HG03469 (cell line): ENCODE results near the gene MEF2B.
"Not testable (repeated sequence)": the region's sequence is repeated elsewhere in the genome, so short reads cannot be mapped to it uniquely, and the experiment has no call there.

Experiments used
- ATAC-seq: cut with Tn5 transposase; IDR thresholded peaks from one replicate; pipeline ENCODE4 v1.9.1; 2021; ENCODE audit warnings: mild to moderate bottlenecking, moderate library complexity, moderate number of reproducible peaks; ENCODE audit not compliant: unreplicated experiment

Gene MEF2B

DNA sequence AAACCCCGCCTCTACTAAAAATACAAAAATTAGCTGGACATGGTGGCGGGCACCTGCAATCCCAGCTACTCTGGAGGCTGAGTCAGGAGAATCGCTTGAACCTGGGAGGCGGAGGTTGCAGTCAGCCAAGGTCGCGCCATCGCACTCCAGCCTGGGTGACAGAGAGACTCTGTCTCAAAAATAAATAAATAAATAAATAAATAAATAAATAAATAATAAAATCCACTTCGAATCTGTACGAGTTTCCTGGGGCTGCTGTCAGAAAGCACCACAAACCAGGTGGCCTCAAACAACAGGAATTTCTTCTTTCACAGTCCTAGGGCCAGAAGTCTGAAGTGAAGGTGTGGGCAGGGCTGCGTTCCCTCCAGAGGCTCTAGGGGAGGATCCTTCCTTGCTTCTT lies 67.5 kb downstream of the MEF2B start:
- ATAC-seq = not testable (repeated sequence)

- no peak for ATAC-seq
Measured at GRCh38 chr19:19101540-19101939, 68.5 kb downstream of the MEF2B start.

DNA sequence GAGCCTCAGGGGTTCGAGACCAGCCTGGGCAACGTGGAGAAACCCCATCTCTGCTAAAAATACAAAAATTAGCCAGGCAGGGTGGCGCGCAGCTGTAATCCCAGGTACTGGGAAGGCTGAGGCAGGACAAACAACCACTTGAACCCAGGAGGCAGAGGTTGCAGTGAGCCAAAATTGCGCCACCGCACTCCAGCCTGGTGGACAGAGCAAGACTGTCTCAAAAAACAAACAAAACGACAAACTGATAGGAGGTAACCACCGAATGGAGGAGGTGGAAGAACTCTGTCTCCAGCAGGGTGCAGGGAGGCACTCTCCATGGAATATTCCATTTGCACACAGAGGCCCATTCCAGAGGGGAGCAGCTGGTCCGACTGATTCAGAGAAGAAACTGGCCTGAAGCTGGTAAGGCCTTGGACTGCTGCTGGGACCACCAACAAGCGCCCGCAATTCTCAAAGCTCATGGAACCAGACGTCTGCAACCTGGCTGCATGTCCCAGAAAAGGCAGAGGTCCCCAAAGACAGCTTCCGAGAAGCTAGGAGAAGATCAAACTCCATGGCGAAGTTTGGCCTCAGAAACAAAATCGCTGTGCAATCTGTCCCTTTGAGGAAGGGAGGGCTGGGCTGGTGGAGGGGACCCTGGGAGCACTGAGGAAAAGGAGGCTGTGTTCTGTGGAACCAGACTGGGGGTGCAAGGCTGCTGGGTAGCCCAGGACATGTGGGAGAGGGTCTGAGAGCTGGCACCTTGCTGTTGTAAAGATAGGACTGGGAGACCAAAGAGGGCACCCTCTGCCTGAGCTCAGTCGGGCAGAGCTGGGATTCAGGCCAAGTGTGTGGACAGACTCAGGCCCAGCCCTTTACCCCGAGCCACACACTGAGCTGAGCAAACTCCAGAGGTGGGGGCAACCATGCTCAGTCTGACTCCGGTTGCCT lies 71.1 kb downstream of the MEF2B start:
- ATAC-seq = no peak

DNA sequence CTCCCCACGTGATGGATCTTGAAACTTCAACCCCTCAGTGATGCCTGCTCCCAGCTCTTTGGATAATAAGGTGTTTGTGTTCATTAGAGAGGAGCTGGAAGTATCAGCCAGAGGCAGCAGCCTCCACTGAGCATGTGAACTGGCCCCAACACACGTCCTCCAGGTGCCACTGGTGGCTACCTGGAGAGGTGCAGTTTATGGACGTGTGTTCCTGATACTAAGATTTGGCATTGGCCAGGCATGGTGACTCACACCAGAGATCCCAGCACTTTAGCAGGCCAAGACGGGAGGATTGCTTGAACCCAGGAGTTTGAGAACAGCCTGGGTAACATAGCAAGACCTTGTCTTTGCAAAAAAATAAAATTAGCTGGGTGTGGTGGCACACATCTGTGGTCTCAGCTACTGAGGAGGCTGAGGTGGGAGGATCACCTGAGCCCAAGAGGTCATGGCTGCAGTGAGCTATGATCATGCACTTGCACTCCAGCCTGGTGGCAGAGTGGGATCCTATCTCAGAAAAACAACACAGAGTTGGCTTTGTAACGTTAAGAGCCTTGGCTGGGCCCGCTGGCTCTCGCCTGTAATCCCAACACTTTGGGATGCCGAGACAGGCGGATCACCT lies 71.9 kb downstream of the MEF2B start:
- ATAC-seq = no peak

GRCh38 chr19:19096641-19097627 lies 73.1 kb downstream of the MEF2B start:
- no peak for ATAC-seq

GRCh38 chr19:19095691-19096090 lies 74.4 kb downstream of the MEF2B start:
- no peak for ATAC-seq
